NCI-H1417 (cell line): ENCODE results near the gene NME4.
"Not testable (repeated sequence)": the region's sequence is repeated elsewhere in the genome, so short reads cannot be mapped to it uniquely, and the experiment has no call there.

Experiments
- DNase-seq, 3 experiments: peaks; one replicate each; lab custom pipeline; 2025; lab: John Stamatoyannopoulos, UW

NME4 gene

GRCh38 chr16:397135-397661 is at the start of gene NME4:
Gene NME4 (plus strand): TSS chr16:397199. CDS start chr16:397223, 24 bp downstream.
- peak in 2 of 3 experiments; percentile 40 to 72 for DNase-seq

- no peak for DNase-seq
Measured at GRCh38 chr16:347203-347602, 49.8 kb upstream of the NME4 start.

GRCh38 chr16:348495-348894 is 48.5 kb upstream of the NME4 start:
- DNase-seq = not testable (repeated sequence)

GRCh38 chr16:349211-349610 is 47.8 kb upstream of the NME4 start:
- DNase-seq = no peak

- DNase-seq = no peak
Measured at GRCh38 chr16:350203-350602, 46.8 kb upstream of the NME4 start.

GRCh38 chr16:351804-352520 is 45.0 kb upstream of the NME4 start:
- peak in 2 of 3 experiments; percentile 32 to 36 for DNase-seq

- DNase-seq = peak; percentile 97 to 100 (median 99)
Measured at GRCh38 chr16:352547-353403, 44.2 kb upstream of the NME4 start, which contains the start of gene AXIN1. Gene AXIN1 (minus strand): TSS chr16:352723. CDS start chr16:347025, 5,698 bp downstream.

GRCh38 chr16:353404-354290 is 43.4 kb upstream of the NME4 start:
- no peak for DNase-seq

GRCh38 chr16:354291-354881 is 42.6 kb upstream of the NME4 start:
- DNase-seq = no peak

GRCh38 chr16:354971-355461 is 42.0 kb upstream of the NME4 start:
- DNase-seq = no peak

GRCh38 chr16:356741-357140 is 40.3 kb upstream of the NME4 start:
- no peak for DNase-seq

- DNase-seq = no peak
Measured at GRCh38 chr16:359067-359763, 37.8 kb upstream of the NME4 start.

- DNase-seq = no peak
Measured at GRCh38 chr16:359871-360697, 36.9 kb upstream of the NME4 start.

- no peak for DNase-seq
Measured at GRCh38 chr16:360698-361336, 36.2 kb upstream of the NME4 start.

GRCh38 chr16:361341-361871 is 35.6 kb upstream of the NME4 start:
- peak in 2 of 3 experiments; percentile 12 to 38 for DNase-seq

GRCh38 chr16:361872-362701 is 34.9 kb upstream of the NME4 start:
- peak; percentile 74 to 92 (median 90) for DNase-seq

GRCh38 chr16:362702-362999 is 34.3 kb upstream of the NME4 start:
- not testable (repeated sequence) for DNase-seq
